ENCODE measurements around the gene MT1B. TPM values are rescaled to one million over a fixed set of nuclear protein-coding genes. Genes with fewer than 3 reads are reported as not detected.

Gene MT1B
- polyA plus RNA-seq, 1 donor from 2014 or later, result not detected

- TF ChIP-seq TAF1 (IDR thresholded peaks at IDR 0.05; ENCODE audit: low read depth) (no peak), EP300 (conservative IDR thresholded peaks at IDR 0.05; ENCODE audit: poor library complexity, severe bottlenecking) (no peak), REST (IDR thresholded peaks at IDR 0.05; ENCODE audit: borderline replicate concordance) (no peak), RAD21 (conservative IDR thresholded peaks at IDR 0.05) (no peak), CTCF (IDR thresholded peaks at IDR 0.05; ENCODE audit: poor library complexity, severe bottlenecking) (no peak), EZH2 (IDR thresholded peaks at IDR 0.05; ENCODE audit: borderline replicate concordance, insufficient read depth, low read length, poor library complexity, severe bottlenecking) (no peak), POLR2AphosphoS5 (IDR thresholded peaks at IDR 0.05) (no peak), SMC3 (conservative IDR thresholded peaks at IDR 0.05; ENCODE audit: poor library complexity) (no peak), MXI1 (conservative IDR thresholded peaks at IDR 0.05; ENCODE audit: poor library complexity, severe bottlenecking) (no peak)
- Histone ChIP-seq H3K9ac (ENCODE audit: low read length) (no peak overlapping the region), H3K4me3 (ENCODE audit: low read length) (no peak overlapping the region), H3K9me2 (ENCODE audit: insufficient read depth, low read length) (no peaks in the 10 kb centered on the region), H3K27me3 (ENCODE audit: insufficient read depth, low read depth, low read length) (no peaks in the 10 kb centered on the region), H3K4me2 (ENCODE audit: low read length) (no peak overlapping the region), H4K20me1 (ENCODE audit: insufficient read depth) (no peaks in the 10 kb centered on the region), H3K79me2 (replicated peaks; ENCODE audit: insufficient read depth, low read length) (no peaks in the 10 kb centered on the region), H3K9me3 (ENCODE audit: low read length) (no peaks in the 10 kb centered on the region), H2AFZ (ENCODE audit: low read depth, low read length) (no peak overlapping the region), H3K36me3 (ENCODE audit: insufficient read depth, low read length) (no peaks in the 10 kb centered on the region), H3F3A (ENCODE audit: insufficient read depth, low read length, poor library complexity, severe bottlenecking) (no peaks in the 10 kb centered on the region), H3K27ac (ENCODE audit: low read length) (no peak overlapping the region)
These were observed 48.5 kb downstream of the MT1B start for GRCh38 chr16:56700195-56700594.

GRCh38 chr16:56700631-56701030 is 48.9 kb downstream of the MT1B start:
- H3K4me2 ChIP-seq (ENCODE audit: low read length), result no peak overlapping the region

More at GRCh38 chr16:56700631-56701030, 48.9 kb downstream of the MT1B start:
- Histone ChIP-seq H3K9me2 (ENCODE audit: insufficient read depth, low read length) (no peaks in the 10 kb centered on the region), H3K9me3 (ENCODE audit: low read length) (no peaks in the 10 kb centered on the region), H3K36me3 (ENCODE audit: insufficient read depth, low read length) (no peaks in the 10 kb centered on the region), H3K4me3 (ENCODE audit: low read length) (no peak overlapping the region), H4K20me1 (ENCODE audit: insufficient read depth) (no peaks in the 10 kb centered on the region), H3F3A (ENCODE audit: insufficient read depth, low read length, poor library complexity, severe bottlenecking) (no peaks in the 10 kb centered on the region), H3K9ac (ENCODE audit: low read length) (no peak overlapping the region), H2AFZ (ENCODE audit: low read depth, low read length) (no peak overlapping the region), H3K27ac (ENCODE audit: low read length) (no peak overlapping the region), H3K27me3 (ENCODE audit: insufficient read depth, low read depth, low read length) (no peaks in the 10 kb centered on the region), H3K79me2 (replicated peaks; ENCODE audit: insufficient read depth, low read length) (no peaks in the 10 kb centered on the region)
- TF ChIP-seq RAD21 (conservative IDR thresholded peaks at IDR 0.05), result no peak
- no peak for TF ChIP-seq SMC3 (conservative IDR thresholded peaks at IDR 0.05; ENCODE audit: poor library complexity)
- TF ChIP-seq EP300 (conservative IDR thresholded peaks at IDR 0.05; ENCODE audit: poor library complexity, severe bottlenecking), result no peak
- TF ChIP-seq CTCF (IDR thresholded peaks at IDR 0.05; ENCODE audit: poor library complexity, severe bottlenecking), result no peak
- TF ChIP-seq MXI1 (conservative IDR thresholded peaks at IDR 0.05; ENCODE audit: poor library complexity, severe bottlenecking), result no peak
- TF ChIP-seq REST (IDR thresholded peaks at IDR 0.05; ENCODE audit: borderline replicate concordance), result no peak
- no peak for TF ChIP-seq EZH2 (IDR thresholded peaks at IDR 0.05; ENCODE audit: borderline replicate concordance, insufficient read depth, low read length, poor library complexity, severe bottlenecking)
- no peak for TF ChIP-seq TAF1 (IDR thresholded peaks at IDR 0.05; ENCODE audit: low read depth)
- TF ChIP-seq POLR2AphosphoS5 (IDR thresholded peaks at IDR 0.05), result no peak
